PC-3 (cell line): ENCODE data around the gene ARHGEF26.

Experiments
- CTCF ChIP-seq: fragments of 300-600 bp; sonication (generic); conservative IDR thresholded peaks from 2 replicates; pipeline ENCODE4 v1.5.1; 2017; ENCODE audit warnings: antibody characterized with exemption, low read depth, mild to moderate bottlenecking, low read length
- EZH2 ChIP-seq: fragments of 300-600 bp; sonication (generic); IDR thresholded peaks from one replicate; pipeline ENCODE4 v1.6.1; 2017; ENCODE audit warnings: antibody characterized with exemption, mild to moderate bottlenecking, low read length; ENCODE audit not compliant: unreplicated experiment
- EZH2phosphoT487 ChIP-seq: fragments of 300-600 bp; sonication (generic); IDR thresholded peaks from 2 replicates; pipeline ENCODE4 v1.6.1; 2018; ENCODE audit warnings: mild to moderate bottlenecking, antibody characterized with exemption, low read length, borderline replicate concordance

GRCh38 chr3:154209499-154209898, 88.3 kb downstream of the ARHGEF26 start:
- TF ChIP-seq CTCF, result no peak
- TF ChIP-seq EZH2, result no peak
- TF ChIP-seq EZH2phosphoT487, result no peak
